Measurements from ENCODE around the gene CSNK1A1. TPM values are rescaled to one million over a fixed set of nuclear protein-coding genes. Genes with fewer than 3 reads are reported as not detected.

CSNK1A1 gene
- polyA plus RNA-seq, 3 donors = 171 to 182 (median 175) TPM

DNA sequence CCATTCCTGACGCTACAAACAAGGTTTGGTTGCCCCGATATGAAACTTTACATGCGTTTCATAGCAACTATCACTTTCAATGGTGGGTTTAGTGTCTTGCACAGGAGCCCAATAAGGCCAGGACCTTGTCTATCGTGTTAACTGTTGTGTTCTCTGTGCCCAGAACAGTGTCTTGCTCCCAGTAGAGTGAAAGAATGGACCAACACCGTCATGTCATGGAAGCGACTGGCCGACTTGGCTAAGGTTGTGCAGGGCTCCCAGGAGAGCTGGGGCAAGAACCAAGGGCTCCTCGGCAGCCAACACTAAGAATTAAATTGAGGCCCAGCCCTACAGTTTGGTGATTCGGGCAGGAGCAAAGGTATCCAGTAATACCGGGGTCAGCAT lies 29.6 kb upstream of the CSNK1A1 start:
- no peak for DNase-seq

DNA sequence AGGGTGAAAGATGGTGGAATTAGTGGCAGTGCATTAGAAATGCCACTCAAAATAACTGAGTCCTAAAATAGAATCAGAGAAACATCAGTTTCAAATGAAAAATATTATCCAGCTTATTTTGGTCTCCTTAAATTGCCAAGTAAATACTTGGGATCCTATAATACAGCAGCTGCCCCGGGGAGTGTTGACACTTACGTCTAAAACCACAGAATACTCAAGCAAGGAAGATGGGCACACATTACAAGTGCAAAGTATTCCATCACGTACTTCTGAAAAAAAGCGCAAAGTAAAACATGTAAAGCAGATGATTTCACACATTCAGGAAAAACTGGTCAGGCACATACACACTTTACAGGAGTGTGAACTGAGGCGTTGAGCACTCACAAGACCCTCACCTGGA lies 27.7 kb upstream of the CSNK1A1 start:
- no peak for DNase-seq

DNA sequence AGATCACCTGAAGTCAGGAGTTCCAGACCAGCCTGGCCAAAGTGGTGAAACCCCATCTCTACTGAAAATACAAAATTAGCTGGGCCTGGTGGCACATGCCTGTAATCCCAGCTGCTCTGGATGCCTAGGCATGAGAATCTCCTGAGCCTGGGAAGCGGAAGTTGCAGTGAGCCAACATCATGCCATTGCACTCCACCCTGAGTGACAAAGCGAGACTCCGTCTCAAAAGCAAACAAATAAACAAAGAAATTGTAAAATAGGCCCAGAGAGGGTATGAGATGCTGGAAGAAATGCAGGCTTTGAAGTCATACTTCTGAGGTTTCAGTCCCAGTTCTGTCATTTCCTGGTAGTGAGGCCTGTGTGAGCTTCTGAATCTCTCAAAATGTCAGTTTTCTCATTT lies 24.8 kb upstream of the CSNK1A1 start:
- no peak for DNase-seq

DNA sequence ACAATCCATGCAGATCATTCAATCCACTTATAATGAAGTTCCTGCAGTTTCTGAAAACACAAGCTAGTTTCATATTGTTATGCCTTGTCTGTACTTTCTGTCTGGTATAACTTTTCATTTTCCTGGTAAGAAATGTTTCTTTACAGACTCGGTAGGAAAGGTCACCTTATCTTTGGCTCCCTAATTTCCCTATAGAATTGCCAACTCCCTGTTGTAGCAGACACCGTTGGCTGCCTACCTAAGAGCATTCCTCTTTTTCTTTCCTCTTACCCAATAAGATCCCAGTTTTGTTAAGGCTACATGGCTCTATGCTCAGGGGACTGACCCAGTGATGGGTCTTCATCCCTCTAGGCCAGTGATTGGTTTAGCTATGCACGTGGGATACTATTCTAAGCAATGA lies 23.9 kb upstream of the CSNK1A1 start:
- no peak for DNase-seq

DNA sequence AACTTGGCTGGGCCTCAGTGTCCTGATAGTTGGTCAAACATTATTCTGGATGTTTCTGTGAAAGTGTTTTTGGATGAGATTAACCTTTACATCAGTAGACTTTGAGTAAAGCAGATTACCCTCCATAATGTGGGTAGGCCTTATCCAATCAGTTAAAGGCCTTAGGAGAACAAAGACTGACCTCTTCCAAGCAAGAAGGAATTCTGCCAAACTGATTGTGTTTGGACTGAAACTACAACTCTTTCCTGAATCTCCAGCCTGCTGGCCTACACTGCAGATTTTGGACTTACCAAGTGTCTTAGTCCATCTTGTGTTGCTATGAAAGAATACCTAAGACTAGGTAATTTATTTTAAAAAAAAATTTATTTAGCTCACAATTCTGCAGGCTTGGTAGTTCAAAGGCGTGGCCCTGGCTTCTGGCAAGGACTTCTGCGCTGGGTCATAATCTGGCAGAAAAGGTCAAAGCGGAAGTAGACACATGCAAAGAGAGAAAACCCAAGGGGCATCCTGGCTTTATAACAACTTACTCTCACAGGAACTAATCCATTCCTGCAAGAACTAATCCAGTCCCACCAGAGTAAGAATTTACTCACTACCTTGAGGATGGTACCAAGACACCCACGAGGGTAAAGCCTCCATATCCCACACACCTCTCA lies 21.5 kb upstream of the CSNK1A1 start:
- DNase-seq = no peak

DNA sequence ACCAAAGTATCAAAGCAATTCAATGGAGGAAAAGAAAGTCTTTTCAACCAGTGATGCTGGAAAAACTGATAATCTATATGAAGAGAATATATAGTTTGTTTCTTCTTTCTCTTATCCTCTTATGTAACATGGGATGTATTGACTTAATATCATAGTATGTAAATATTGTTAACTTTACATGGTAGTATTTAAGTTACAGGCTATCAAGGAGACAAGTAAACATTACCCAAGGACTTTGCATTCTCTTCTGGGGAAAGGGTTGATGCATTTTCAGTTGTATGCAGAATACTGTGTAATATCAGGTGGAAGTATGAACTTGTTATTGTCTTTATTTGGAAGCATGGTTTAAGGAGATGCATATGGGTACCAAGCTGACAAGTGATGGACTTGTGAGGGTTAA lies 20.9 kb upstream of the CSNK1A1 start:
- DNase-seq = no peak

DNA sequence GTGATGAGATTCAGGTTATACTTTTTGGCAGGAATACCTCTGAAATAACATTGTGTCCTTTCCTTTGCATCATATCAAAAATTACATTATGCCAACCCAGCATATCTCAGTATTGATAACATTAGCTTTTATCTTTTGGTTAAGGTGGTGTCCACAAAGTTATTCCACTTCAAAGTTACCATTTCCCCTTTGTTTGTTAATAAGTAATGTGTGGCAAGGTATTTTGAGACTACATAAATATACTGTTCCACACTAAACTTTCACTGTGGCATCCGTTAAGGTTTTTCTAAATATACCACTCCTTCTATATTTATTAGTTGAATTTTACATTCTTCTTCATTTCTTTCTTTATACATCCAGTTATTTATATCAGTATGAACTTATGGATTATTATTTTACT lies 16.0 kb upstream of the CSNK1A1 start:
- no peak for DNase-seq

DNA sequence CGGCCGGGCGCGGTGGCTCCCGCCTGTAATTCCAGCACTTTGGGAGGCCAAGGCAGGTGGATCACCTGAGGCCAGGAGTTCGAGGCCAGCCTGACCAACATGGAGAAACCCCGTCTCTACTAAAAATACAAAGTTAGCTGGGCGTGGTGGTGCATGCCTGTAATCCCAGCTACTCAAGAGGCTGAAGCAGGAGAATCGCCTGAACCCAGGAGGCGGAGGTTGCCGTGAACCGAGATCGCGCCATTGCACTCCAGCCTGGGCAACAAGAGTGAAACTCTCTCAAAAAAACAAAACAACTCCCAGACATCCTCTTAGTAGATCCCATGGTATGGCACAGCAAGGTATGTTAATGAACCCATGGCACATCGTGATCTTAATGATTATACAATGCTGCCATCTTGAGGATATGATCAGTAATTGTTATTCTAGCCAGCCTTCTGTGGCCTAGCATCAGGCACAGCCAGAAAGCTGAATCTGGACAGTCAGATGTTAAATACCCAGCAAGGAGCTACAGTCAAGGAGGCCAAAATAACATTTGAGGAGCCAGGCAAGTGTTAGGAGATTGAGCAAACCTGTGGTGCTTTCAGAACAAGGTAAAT lies 13.4 kb upstream of the CSNK1A1 start:
- peak; percentile 69 for DNase-seq

DNA sequence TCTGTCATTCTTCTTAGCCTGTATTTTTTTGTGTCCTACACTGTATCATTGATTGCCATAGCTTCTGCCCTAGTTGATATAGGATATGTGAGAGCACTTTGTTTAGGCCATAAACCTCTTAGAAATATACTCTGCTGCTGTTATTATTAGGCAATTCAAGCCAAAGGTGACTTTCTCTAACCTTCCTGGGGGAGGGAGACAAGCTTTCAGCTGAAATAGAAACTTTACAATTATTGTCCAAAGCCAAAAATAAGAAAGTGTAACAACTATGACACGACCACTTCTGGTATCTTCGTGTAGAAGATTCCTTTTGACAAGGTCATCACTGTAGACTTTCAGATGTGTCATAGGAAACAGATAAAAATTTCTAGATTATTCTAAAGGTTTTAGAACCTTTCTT lies 12.2 kb upstream of the CSNK1A1 start:
- no peak for DNase-seq

DNA sequence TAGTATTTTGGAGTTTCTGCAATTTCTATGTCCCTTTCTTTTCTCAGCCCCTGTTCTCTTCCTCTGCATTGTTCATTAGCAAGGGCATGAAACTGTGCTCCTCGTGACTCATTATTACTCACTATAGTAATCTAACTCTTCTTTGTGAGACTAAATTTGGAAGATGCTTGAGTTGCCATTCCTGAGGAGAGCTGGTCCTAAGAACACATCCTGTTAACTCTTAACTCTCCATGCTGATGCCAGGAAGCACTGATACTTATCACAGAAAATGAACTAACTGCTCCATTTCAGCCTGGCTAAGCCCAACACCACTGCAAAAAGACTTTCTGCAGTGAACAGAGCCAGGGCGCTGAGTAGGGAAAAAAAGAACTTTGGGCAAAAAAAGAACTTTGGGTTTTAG lies 10.6 kb upstream of the CSNK1A1 start:
- DNase-seq = peak; percentile 27

DNA sequence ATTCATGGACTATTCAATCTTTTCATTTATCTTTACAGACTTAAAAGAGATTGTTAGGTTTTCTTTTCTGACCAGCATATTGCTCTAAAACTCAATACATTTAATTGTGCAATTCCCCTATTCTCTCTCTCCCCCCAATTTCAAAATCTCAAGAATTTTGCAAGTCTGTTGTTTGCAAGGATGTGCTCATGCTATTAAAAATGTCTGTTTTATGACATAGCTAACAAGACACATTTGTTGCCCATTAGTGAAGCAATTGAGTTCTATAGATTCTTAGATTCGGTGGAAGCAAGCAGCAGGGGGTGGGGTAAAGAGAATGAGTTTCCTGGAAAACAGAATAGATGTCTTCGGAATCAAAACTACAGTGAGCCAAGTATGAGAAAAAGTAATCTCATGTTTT lies 8.5 kb upstream of the CSNK1A1 start:
- DNase-seq = peak; percentile 46

DNA sequence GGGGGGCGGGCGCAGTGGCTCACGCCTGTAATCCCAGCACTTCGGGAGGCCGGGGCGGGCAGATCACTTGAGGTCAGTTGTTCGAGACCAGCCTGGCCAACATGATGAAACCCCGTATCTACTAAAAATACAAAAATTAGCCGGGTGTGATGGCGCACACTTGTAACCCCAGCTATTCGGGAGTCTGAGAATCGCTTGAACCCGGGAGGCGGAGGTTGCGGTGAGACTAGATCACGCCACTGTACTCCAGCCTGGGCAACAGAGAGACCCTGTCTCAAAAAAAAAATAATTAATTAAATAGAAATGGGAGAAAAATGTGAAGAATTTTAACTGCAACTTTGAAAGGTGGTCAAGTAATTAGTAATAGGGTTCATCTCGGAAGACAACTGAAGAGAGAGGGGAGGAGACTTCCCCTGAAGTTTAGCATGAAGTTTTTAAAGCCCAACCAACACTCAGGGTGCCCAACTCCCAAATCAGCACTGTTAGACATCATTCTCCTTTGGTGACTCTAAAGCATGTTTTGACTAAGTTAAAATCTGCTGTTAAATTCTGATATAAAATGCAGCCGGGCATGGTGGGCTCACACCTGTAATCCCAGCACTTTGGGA lies 1.4 kb upstream of the CSNK1A1 start:
- no peak for DNase-seq

DNA sequence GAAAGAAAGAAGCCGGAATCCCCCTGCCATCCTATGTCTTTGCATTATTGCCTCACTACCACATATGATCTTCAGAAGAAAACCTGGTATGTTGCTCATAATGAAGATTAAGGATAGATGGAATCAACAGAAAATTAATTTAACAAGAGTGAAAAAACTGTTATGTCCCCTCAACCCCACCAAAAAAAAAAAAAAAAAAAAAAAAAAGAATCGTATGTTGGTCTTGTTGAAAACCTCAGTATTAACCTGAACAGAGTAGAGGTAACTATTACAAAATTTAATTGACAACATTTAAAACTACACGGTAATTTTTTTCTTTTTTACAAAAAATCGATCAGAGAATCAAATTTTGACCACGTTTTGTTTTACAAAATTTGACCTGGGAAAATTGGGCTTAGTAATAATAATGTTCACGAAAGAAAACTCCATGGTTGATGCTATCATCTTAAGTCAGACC lies 827 bp upstream of the CSNK1A1 start:
- DNase-seq = no peak

DNA sequence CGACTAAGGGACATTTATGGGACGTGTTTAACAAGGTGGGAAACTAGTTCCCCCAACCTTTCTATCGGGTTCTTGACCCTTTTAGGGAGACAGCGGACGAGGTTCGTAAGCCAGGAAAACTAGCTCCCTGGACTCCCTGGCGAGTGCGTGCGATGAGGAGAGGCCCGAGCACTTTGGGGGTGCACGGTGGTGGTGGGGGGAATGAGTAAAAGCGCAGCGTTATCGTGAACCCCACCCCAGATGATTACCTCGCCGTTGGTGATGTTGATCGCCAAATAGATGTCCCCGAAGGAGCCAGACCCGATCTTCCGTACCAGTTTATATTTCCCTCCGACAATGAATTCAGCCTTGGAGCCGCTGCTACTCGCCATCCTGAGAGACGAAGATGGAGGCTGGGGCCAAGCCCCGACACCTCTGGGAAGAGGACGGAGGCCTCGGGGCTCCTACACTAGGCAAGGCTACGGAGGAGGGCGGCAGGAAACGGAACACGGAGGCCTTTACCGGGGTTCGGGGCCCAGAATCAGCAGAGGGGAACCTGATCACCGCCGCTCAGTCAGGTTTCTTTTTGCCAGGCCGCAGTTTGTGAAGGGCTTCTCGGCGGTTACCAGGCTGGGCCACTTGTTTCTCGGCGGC lies 529 bp downstream of the CSNK1A1 start:
- DNase-seq = no peak

DNA sequence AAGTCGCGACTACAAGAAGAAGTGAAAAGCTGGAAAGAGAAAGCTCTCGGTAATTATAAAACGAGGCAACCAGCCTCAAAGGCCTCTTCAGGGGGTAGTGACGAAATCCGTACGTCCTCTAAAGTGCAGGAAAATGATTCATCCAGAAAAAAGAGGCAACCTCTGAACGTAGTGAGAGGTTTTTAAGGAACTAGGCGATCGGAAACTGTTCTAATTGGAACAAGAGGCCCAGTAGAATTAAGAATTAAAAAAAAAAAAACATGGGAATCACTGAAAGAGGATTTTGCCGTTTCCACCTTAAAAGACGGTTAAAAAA lies 1.0 kb downstream of the CSNK1A1 start:
- DNase-seq = no peak

DNA sequence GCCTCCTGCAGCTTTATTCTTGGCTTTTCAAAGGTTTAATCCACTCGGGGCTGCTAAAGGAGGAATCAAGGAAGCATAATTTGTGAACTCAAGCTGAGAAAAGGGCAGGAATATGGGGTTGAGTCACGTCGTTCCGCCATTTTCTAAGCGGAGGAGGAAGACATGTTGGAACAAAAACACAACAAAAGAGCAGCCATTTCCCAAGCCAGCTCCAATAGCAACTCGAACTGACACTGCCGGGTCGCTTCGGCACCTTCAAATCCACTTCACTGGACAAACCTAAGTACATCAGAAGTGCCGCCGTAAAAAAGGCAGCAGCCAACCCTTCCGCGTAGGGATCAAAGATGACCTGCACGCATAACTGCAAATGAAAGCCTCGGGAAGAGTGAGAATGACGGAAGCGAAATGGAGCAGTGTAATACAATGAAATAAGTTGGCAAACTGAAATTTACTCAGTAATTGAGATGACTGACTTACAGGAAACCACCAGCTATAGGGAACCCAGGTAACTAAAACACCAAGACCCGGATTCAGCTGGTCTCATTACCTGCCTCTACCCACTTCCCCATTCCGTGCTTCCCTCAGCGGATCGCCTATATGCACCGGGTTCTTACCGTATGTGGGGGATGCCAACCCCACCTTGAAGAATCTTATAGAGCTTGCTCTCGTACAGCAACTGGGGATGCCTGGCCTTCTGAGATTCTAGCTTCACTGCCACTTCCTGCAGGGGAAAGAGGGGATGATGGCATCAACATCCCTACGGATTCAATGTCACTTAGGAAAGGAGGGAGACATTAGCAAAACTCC lies 1.6 kb downstream of the CSNK1A1 start:
- peak; percentile 56 for DNase-seq

DNA sequence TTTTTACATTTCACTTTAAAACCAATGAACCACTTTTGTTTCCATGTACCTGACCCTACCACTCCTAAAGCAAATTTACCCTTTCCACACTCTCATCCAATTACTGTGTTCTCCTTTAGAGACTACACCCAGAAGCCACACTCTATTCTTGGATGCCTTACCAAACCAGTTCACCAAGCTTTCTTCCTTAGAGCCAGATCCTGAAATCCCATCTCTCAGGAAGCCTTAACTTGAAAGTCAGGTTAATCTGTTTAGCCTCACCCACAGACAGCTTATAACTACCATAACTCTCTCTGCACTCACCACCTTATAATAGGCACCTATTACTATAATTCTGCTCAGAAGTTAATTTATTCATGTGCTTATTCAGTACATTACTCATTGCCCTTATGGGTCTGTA lies 4.3 kb downstream of the CSNK1A1 start:
- no peak for DNase-seq

DNA sequence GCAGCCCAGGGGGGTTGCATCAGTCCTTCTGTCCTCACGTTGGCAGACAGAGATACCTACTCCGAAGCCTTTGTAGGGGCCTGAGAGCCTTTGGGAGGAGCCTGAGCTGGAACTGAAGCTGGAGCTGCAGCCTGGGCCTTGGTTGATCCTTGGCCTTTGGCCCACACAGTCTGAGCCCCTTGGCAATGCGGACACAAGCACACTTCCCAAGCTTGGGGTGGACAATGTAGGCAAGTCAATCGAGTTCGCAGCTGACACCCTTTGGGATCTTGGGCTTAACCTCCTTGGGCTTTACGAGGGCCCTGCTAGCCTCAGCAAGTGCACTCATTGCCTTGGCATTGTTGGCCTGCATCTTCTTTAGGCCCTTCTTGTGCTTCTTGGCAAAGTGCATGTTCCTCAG lies 5.9 kb downstream of the CSNK1A1 start:
- no peak for DNase-seq

DNA sequence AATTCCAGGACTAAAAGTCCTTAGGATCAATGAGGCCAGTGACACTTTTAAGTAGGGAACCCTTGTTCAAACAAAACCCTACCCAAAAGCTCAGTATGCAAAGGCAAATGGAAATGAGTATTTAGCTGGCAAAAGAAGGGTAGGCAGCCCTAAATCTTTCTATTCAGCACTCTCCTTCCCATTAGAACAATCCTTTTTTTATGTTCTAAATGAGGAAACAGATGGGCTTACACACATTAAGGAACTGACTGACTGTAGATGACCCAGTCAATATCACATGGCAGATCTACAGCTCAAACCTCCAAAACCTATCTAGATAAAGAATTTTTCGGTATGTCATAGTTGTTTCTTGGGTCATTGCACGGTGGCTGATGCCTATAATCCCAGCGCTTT lies 7.2 kb downstream of the CSNK1A1 start:
- no peak for DNase-seq

DNA sequence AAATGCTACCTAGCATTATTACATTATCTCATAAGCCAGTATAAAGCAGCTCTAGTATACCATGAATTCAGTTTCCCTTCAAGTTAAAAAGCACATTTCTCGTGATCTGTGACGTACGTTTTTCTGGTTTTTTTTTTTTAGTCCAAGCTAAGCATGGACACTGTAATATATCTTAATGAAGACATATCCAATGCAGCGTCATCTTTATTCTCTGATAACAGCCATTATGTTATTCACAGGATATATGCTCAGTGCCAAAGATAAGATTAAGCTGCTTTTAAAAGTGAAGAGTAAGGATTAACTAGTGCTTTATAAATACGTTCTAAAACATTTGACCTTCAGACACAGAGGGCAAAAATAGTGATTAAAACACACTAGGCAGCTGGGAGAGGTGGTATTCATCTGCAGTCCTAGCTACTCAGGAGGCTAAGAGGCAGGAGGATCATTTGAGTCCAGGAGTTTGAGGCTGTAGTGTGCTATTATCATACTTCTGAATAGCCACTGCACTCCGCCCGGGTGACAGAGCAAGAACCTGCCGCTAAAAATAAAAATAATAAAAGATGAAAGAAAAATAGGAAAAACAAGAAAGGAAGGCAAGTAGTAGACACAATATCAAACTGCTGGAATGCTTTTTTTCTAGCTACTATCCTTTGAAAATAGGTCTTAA lies 7.7 kb downstream of the CSNK1A1 start:
- no peak for DNase-seq

DNA sequence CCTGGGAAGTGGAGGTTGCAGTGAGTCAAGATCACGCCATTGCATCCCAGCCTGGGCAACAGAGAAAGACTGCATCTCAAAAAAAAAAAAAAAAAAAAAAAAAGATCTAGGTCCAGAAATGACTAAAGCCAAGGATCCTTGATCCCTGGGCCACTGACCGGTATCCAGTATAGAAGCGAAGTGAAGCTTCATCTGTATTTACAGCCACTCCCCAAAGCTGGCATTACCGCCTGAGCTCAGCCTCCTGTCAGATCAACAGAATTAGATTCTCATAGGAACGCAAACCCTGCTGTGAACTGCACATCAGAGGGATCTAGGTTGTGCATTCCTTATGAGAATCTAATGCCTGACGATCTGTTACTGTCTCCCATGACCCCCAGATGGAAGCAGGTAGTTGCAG lies 9.3 kb downstream of the CSNK1A1 start:
- DNase-seq = no peak

DNA sequence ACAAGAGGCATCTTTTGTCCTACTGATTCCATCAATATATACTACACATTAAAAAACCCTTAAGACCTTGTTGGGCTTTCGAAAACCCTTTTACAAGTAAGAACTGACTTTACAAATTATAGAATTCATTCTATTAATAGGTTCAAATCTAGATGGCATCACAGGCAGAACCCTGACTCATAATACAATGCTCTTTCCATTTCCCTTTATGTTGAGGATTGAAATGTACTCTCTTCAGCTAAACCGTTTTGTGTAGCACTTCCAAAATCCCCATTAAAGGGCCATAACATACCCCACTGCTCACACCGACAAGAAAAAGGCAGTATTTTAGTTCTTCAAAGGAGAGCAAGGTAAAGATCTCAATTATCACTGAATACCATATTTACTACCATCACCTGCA lies 11.2 kb downstream of the CSNK1A1 start:
- DNase-seq = no peak
